ENCODE measurements around the gene SPAG7.

SPAG7 gene

DNA sequence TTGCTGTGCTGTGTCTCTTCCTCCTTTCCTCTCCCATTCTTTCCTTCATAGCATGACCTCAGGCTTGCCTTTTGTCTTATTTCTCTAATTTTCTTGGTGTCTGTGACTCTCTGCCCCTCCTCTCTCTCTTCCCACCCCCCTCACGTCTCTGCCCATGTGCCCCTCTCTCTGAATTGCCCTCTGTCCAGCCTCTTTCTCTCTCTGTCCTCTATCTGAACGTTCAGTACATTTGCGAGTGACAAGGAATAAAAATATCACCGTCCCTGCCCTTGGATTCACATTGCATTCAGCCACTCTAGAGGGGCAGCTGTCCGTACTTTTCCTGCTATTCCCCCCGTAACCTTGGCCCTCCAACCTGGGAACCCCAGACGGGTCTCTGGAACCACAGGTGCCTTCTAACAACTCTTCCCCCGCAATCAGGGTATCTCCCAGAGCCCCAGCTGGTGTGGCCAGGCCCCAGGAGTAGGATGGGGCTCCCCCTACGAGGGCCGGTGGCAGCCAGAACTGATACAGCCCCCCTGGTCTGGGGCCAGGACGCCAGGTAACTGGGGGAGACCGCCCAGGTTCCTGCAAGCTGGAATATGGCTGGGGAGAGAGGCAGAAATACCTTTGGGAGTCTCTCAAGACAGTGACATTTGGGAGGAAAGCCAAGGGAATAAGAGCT is 31.9 kb upstream of the SPAG7 start:
- TF ChIP-seq, protein P1, sequence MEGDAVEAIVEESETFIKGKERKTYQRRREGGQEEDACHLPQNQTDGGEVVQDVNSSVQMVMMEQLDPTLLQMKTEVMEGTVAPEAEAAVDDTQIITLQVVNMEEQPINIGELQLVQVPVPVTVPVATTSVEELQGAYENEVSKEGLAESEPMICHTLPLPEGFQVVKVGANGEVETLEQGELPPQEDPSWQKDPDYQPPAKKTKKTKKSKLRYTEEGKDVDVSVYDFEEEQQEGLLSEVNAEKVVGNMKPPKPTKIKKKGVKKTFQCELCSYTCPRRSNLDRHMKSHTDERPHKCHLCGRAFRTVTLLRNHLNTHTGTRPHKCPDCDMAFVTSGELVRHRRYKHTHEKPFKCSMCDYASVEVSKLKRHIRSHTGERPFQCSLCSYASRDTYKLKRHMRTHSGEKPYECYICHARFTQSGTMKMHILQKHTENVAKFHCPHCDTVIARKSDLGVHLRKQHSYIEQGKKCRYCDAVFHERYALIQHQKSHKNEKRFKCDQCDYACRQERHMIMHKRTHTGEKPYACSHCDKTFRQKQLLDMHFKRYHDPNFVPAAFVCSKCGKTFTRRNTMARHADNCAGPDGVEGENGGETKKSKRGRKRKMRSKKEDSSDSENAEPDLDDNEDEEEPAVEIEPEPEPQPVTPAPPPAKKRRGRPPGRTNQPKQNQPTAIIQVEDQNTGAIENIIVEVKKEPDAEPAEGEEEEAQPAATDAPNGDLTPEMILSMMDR (conservative IDR thresholded peaks at IDR 0.05) = no peak
- peak overlapping the region; percentile 68 for H3K27ac ChIP-seq

DNA sequence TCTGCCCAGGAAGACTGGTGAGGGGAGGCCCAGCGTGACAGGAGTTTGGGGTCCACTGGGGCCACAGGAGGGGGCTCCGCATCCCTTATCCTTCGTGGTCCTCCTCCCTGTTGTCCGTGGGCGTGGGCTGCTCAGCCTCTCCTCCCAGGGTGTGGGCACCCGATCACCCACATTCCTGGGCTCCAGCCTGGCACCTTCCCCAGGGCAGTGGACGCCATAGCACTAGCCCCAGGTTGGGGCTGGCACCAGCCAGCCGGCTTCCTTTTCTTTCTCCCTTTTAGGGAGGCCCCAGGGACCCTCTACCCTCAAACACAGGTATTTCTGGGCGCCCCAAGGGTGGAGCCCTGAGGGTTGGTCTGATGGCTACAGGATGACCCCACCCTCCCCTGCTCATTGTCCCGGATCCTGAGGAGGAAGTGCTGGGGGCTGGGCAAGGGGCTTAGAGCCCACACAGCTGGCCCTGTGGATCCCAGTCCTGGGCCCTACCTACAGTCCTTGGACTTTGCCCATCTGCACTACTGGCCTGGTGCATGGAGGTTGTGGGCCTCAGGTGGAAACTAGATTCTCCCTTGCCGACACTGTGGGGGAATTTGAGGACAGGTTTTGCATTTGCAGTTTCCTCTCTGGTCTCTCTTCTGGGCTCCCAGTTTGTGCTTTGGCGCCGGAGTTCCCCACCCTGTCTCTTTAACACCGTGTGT is 31.3 kb upstream of the SPAG7 start:
- TF ChIP-seq, protein P1 (conservative IDR thresholded peaks at IDR 0.05) = no peak
- H3K27ac ChIP-seq = peak overlapping the region; percentile 68

DNA sequence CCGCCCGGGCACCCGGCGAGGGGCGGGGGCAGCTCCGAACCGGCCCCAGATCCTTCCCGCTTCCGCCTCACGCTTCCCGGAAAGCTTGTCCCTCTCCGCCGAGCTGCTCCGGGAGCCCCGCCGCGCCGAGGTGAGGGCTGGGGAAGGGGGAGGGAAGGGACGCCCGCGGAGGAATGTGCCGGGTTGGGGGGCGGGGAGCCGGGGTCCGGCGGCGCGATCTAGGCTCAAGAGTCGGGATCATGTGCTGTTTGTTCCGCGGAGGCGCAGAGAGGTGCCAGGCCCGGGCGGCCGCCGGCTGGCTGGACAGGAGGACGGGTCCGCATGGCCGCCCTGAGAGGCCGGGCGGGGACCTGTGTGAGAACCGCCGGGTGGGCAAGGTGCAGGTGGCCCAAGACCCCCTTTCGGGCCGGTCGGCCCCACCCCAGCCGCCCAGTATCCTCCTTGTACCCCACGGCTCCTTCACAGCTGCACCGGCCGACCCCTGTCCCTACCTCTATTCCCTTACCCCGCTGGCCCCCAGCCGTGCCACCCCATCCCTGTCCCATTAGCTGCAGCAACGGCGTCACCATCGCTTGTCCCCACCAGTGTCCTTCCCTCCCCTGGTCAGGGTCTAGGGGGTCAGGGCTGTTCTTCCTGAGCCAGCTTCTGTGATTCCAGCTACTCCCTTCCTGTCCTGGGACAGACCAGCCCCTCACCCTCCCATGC is 30.6 kb upstream of the SPAG7 start:
- H3K27ac ChIP-seq = peak overlapping the region; percentile 68
- TF ChIP-seq, protein P1 (conservative IDR thresholded peaks at IDR 0.05) = no peak

DNA sequence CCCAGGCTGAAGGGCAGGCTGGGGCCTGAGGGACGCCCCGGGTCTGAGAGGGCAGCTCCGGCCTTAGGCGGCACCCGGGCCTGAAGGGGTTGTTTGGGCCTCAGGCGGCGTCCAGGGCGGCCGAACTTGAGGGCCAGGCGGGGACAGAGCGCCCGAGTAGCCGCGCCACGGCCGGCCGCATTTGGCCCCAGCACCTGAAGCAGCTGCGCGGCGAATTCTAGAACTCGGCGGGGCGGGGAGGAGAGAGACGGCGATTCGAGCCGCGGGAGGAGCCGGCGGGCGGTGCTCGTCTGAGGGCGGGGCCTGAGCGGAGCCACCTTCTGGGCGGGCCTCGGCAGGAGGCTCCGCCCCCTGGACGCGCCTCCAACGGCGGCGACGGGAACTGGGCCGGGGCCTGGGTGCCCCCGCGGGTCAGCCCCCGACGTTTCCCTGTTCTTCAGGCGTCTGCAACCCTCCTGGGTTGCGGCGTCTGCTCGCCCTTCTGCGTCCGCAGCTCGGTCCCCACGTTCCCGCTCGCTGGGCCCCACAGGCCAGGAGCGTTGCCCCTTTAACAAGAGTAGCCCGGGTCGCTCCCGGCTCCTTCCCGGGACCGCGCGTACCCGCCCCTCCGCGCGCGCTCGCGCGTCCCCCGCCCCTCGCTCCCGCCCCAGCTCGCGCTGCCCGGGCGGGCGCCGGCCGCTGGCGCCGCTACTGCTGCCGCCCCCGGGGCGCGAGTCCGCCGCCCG is 29.8 kb upstream of the SPAG7 start, which contains the start of the genes INCA1 and KIF1C:
Gene INCA1, minus strand, starts transcription at position 221 of the 725 bp plus-strand sequence. CDS start 3,085 bp downstream, outside the sequence.
Gene KIF1C, plus strand, starts transcription at position 649 of the 725 bp plus-strand sequence. CDS start 2,297 bp downstream, outside the sequence.
- peak within 1 kb of the TSS; percentile 68 for H3K27ac ChIP-seq

DNA sequence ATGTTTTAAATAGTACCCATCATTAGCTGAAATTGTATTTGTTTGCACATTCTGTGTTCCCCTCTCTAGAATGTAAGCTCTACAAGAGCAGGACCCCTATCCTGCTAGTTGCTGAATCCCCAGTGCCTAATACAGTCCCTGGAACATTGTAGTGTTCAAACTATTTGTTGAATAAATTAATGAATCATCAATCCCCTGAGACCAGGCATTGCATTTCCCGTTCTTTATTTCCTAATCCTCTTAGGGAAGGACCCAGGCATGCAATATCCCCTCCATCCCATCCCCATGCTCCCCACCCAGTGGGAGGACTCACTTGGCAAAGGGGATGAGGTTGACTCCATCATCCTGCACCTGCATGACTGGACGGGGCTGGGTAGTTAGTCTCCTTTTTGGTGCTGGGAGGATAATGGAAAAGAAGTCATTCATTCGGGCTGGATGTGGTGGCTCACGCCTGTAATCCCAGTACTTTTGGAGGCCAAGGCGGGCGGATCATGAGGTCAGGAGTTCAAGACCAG is 26.5 kb upstream of the SPAG7 start:
- H3K27ac ChIP-seq = no peak overlapping the region
- TF ChIP-seq, protein P1 (conservative IDR thresholded peaks at IDR 0.05) = no peak

More for the DNA sequence above, 29.8 kb upstream of the SPAG7 start, which contains the start of the genes INCA1 and KIF1C:
- TF ChIP-seq, protein P1 (conservative IDR thresholded peaks at IDR 0.05) = no peak

DNA sequence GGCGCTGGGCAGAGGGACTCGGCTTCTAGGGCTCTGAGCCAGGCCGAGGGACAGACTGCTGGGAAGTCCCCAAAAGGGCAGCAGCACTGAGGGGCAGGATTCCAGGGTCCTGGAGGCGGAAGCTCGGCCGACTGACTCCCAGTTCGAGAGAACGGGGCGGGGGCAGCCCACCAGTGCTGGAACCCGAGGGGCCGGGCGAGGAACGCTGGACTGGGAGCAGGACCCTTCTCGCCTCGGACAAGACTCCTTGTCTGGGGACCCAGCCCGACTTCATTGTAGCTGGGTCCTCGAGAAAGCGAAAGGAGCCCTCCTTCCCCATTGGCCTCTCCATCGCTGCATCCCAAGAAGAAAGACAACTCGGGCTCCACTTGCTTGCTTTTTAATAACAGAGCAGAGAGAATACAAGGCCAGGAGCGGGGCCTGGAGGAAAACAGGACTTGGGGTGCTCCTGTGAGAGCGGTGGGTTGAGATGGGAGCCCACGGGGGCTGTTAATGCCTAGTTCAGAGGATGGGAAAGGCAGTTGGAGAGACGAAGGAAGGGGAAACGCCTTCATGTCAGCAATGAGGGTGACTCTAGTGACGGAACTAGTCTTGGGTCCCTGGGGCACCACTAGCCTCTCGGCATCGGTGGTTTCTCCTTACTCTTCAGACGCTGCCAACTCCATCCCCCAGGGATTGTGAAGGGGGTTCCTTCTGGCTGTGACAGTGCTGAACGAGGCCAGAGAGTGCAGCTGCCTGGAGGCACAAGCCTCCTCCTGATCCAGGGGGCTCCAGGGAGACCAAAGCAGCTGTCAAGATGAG is 20.4 kb upstream of the SPAG7 start:
- H3K27ac ChIP-seq = peak overlapping the region; percentile 91

More for the DNA sequence above, 20.4 kb upstream of the SPAG7 start:
- TF ChIP-seq, protein P1 (conservative IDR thresholded peaks at IDR 0.05) = no peak

All from VCaP (cell line).